WTC11 (cell line): Measurements from ENCODE around the gene TBX2. TPM values are rescaled to one million over a fixed set of nuclear protein-coding genes. Genes with fewer than 3 reads are reported as not detected.
A peak's percentile ranks its signal among the peaks of the same experiment; 100 is the strongest.

ENCODE experiments used
- ATAC-seq: fragments of 200-7000 bp; cut with Tn5 transposase; 2 replicates; pipeline ENCODE4 v1.10.0; 2021; ENCODE audit warnings: mild to moderate bottlenecking, moderate library complexity
- CTCF ChIA-PET: fragments of 300-600 bp; sonication (Branson Sonifier 250); formaldehyde crosslinking; loops from one replicate; lab custom pipeline; 2021; ENCODE audit warnings: antibody characterized with exemption; lab: Charles Lee
- POLR2A ChIA-PET: fragments of 350-600 bp; sonication (Branson Sonifier 250); formaldehyde crosslinking; loops from one replicate; lab custom pipeline; 2021; ENCODE audit warnings: antibody characterized with exemption; lab: Charles Lee
- DNase-seq: peaks from one replicate; pipeline ENCODE4 v3.0.0; 2021; ENCODE audit warnings: low spot score
- H3K27ac Mint-ChIP-seq: 2 replicates; pipeline ENCODE4 v1.8.0; 2021; ENCODE audit warnings: mixed read lengths
- H3K27me3 Mint-ChIP-seq: 2 replicates; pipeline ENCODE4 v1.8.0; 2021; ENCODE audit warnings: low read depth, mild to moderate bottlenecking, moderate library complexity, mixed read lengths
- H3K36me3 Mint-ChIP-seq: 2 replicates; pipeline ENCODE4 v1.8.0; 2021; ENCODE audit warnings: mixed read lengths
- H3K4me1 Mint-ChIP-seq: 2 replicates; pipeline ENCODE4 v1.8.0; 2022; ENCODE audit warnings: mixed read lengths
- H3K4me3 Mint-ChIP-seq: 2 replicates; pipeline ENCODE4 v1.8.0; 2021; ENCODE audit warnings: mild to moderate bottlenecking, moderate library complexity, mixed read lengths
- H3K9me3 Mint-ChIP-seq: 2 replicates; pipeline ENCODE4 v1.8.0; 2021; ENCODE audit warnings: mixed read lengths
- CREM ChIP-seq: sonication (generic); formaldehyde crosslinking; IDR thresholded peaks from 2 replicates; pipeline ENCODE4 v1.8.1; 2022; ENCODE audit warnings: mild to moderate bottlenecking, missing genetic modification reagents, moderate library complexity
- CTCF ChIP-seq: fragments of 200-600 bp; IDR thresholded peaks from 2 replicates; pipeline ENCODE4 v1.8.0; 2022; ENCODE audit warnings: antibody characterized with exemption
- FOXK1 ChIP-seq: sonication (generic); formaldehyde crosslinking; IDR thresholded peaks from 2 replicates; pipeline ENCODE4 v1.8.0; 2022; ENCODE audit warnings: mild to moderate bottlenecking, moderate library complexity, missing genetic modification reagents
- KAT7 ChIP-seq: sonication (generic); formaldehyde crosslinking; IDR thresholded peaks from 2 replicates; pipeline ENCODE4 v1.8.1; 2023; ENCODE audit warnings: missing genetic modification reagents, mild to moderate bottlenecking, borderline replicate concordance
- NR2C2 ChIP-seq: sonication (generic); formaldehyde crosslinking; IDR thresholded peaks from 2 replicates; pipeline ENCODE4 v1.8.0; 2022; ENCODE audit warnings: mild to moderate bottlenecking, missing genetic modification reagents
- PREB ChIP-seq: sonication (generic); formaldehyde crosslinking; IDR thresholded peaks from 2 replicates; pipeline ENCODE4 v1.8.1; 2022; ENCODE audit warnings: mild to moderate bottlenecking, missing genetic modification reagents, moderate library complexity, borderline replicate concordance
- SMAD4 ChIP-seq: sonication (generic); formaldehyde crosslinking; IDR thresholded peaks from 2 replicates; pipeline ENCODE4 v1.8.0; 2022; ENCODE audit warnings: mild to moderate bottlenecking, missing genetic modification reagents
- SOX15 ChIP-seq: fragments of 250-450 bp; sonication (Bioruptor Pico); IDR thresholded peaks from 2 replicates; pipeline ENCODE4 v1.9.0; 2021; ENCODE audit warnings: mild to moderate bottlenecking
- SP1 ChIP-seq: sonication (generic); formaldehyde crosslinking; conservative IDR thresholded peaks from 2 replicates; pipeline ENCODE4 v1.8.1; 2022; ENCODE audit warnings: missing genetic modification reagents
- TEAD1 ChIP-seq: sonication (generic); formaldehyde crosslinking; IDR thresholded peaks from 2 replicates; pipeline ENCODE4 v1.8.0; 2022; ENCODE audit warnings: mild to moderate bottlenecking, missing genetic modification reagents
- USF1 ChIP-seq: sonication (generic); formaldehyde crosslinking; IDR thresholded peaks from 2 replicates; pipeline ENCODE4 v1.8.0; 2022; ENCODE audit warnings: mild to moderate bottlenecking, missing genetic modification reagents
- ZNF138 ChIP-seq: sonication (generic); formaldehyde crosslinking; conservative IDR thresholded peaks from 2 replicates; pipeline ENCODE4 v1.8.1; 2022; ENCODE audit warnings: mild to moderate bottlenecking, moderate library complexity, missing genetic modification reagents
- ZNF232 ChIP-seq: sonication (generic); formaldehyde crosslinking; IDR thresholded peaks from 2 replicates; pipeline ENCODE4 v1.8.0; 2022; ENCODE audit warnings: mild to moderate bottlenecking, missing genetic modification reagents
- ZNF317 ChIP-seq: sonication (generic); formaldehyde crosslinking; IDR thresholded peaks from 2 replicates; pipeline ENCODE4 v1.8.1; 2023; ENCODE audit warnings: low read depth, mild to moderate bottlenecking, moderate library complexity, missing genetic modification reagents, borderline replicate concordance
- ZNF423 ChIP-seq: fragments of 250-450 bp; sonication (Bioruptor Pico); IDR thresholded peaks from 2 replicates; pipeline ENCODE4 v2.1.2; 2022; ENCODE audit warnings: mild to moderate bottlenecking, moderate library complexity
- ZNF671 ChIP-seq: fragments of 250-450 bp; sonication (Bioruptor Pico); IDR thresholded peaks from 2 replicates; pipeline ENCODE4 v1.8.0; 2021; ENCODE audit warnings: mild to moderate bottlenecking
- total RNA-seq: library from RNA; stranded (reverse); gene quantifications from 3 replicates; pipeline ENCODE4 v1.2.3, GENCODE V29; 2021
- TF ChIP-seq, protein P1 (sequence below): sonication (generic); formaldehyde crosslinking; IDR thresholded peaks from 2 replicates; pipeline ENCODE4 v1.8.1; 2023; ENCODE audit warnings: mild to moderate bottlenecking, missing genetic modification reagents, moderate library complexity
- TF ChIP-seq, protein P2 (sequence below): sonication (generic); formaldehyde crosslinking; IDR thresholded peaks from 2 replicates; pipeline ENCODE4 v1.8.1; 2023; ENCODE audit warnings: mild to moderate bottlenecking, missing genetic modification reagents, moderate library complexity
- TF ChIP-seq, protein P3 (sequence below): sonication (generic); formaldehyde crosslinking; conservative IDR thresholded peaks from 2 replicates; pipeline ENCODE4 v1.8.1; 2022; ENCODE audit warnings: mild to moderate bottlenecking, missing genetic modification reagents
- TF ChIP-seq, protein P4 (sequence below): sonication (generic); formaldehyde crosslinking; IDR thresholded peaks from 2 replicates; pipeline ENCODE4 v1.8.1; 2022; ENCODE audit warnings: low read depth, missing genetic modification reagents, borderline replicate concordance

Gene TBX2
- total RNA-seq, 1 experiment from 2014 or later, result 0.09 TPM

- H3K27me3 Mint-ChIP-seq, result no peaks in the 10 kb centered on the region; the same call in 1 of the 2 replicates
- TF ChIP-seq ZNF138 (no peak), SP1 (CRISPR knock-in tag) (no peak), CTCF (no peak), ZNF671 (CRISPR knock-in tag) (no peak), SOX15 (CRISPR knock-in tag) (no peak), ZNF317 (CRISPR knock-in tag) (no peak), CREM (CRISPR knock-in tag) (no peak), ZNF423 (CRISPR knock-in tag) (no peak), FOXK1 (CRISPR knock-in tag) (no peak)
- TF ChIP-seq, protein P1, sequence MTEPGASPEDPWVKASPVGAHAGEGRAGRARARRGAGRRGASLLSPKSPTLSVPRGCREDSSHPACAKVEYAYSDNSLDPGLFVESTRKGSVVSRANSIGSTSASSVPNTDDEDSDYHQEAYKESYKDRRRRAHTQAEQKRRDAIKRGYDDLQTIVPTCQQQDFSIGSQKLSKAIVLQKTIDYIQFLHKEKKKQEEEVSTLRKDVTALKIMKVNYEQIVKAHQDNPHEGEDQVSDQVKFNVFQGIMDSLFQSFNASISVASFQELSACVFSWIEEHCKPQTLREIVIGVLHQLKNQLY (CRISPR knock-in tag), result no peak
- CTCF ChIA-PET, result no interaction called here
- ATAC-seq (no peak), DNase-seq (no peak)
- H3K4me3 Mint-ChIP-seq, result no peak overlapping the region
- no peaks in the 10 kb centered on the region for H3K9me3 Mint-ChIP-seq
- peaks cover 9% of the 10 kb centered on the region; the same call in 1 of the 2 replicates for H3K4me1 Mint-ChIP-seq
- H3K27ac Mint-ChIP-seq, result no peak overlapping the region
- POLR2A ChIA-PET, result no interaction called here
- no peaks in the 10 kb centered on the region for H3K36me3 Mint-ChIP-seq
Measured at GRCh38 chr17:61384354-61384691, 15.3 kb upstream of the TBX2 start.

DNA sequence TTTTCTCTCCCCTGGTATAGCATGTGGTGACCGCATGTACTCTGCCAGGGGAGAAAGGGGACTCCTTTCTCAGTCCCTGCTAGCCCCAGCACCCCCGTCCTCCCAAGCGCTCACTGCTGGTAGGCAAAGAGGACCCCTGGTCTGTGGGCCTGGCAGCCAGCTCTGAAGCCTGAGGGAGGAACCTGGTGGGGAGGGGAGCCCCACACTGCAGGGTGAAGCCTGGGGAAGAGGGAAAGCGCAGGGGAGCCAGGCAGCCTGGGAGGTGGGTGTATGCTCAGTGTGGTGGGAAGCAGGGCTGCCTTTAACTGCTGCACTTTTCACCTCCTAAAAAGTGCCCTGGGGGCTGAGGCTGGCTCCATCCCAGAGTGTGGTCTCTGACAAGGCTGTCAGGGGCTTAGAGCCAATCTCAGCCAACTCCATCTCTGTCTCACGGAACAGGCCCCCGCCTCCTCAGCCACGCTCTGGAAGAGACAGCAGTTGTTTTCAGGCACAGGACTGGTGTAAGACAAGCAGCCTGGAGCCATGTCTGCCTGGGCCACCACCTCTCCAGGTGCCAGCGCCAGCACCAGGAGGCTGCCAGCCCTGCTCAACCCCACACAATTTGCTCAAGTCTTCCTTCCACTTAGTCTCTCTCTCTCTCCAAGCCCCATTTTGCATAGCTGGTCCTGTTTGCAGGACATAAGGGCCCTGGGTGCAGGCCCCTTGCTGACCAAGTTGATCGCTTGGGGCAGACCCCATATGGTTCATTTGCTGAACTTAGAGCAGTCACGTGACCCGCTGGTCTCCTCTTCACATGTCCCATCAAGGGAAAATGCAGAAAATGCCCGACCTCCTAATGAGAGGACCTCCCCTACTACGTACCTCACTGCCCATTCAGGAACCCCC lies 14.7 kb upstream of the TBX2 start:
- Mint-ChIP-seq H3K4me1 (peaks cover 9% of the 10 kb centered on the region; the same call in 1 of the 2 replicates), H3K36me3 (no peaks in the 10 kb centered on the region), H3K27ac (0 out of 2 replicates have a peak overlapping the region, but pooled peaks have one; percentile 68), H3K27me3 (no peaks in the 10 kb centered on the region; the same call in 1 of the 2 replicates), H3K9me3 (no peaks in the 10 kb centered on the region), H3K4me3 (no peak overlapping the region)
- CTCF ChIA-PET, result no interaction called here
- TF ChIP-seq USF1 (CRISPR knock-in tag), result 0 out of 2 replicates have a peak, but pooled peaks have one; percentile 16
- no peak for TF ChIP-seq SMAD4
- TF ChIP-seq, protein P2, sequence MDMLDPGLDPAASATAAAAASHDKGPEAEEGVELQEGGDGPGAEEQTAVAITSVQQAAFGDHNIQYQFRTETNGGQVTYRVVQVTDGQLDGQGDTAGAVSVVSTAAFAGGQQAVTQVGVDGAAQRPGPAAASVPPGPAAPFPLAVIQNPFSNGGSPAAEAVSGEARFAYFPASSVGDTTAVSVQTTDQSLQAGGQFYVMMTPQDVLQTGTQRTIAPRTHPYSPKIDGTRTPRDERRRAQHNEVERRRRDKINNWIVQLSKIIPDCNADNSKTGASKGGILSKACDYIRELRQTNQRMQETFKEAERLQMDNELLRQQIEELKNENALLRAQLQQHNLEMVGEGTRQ (CRISPR knock-in tag), result peak; percentile 43; the same call in 1 of the 2 replicates
- DNase-seq (no peak), ATAC-seq (no peak)
- POLR2A ChIA-PET, result no interaction called here

GRCh38 chr17:61385577-61386236 lies 13.9 kb upstream of the TBX2 start:
- ChIA-PET POLR2A (interaction anchor here (0.6 kb wide), 1 partner anchor 387 kb away, joined by 3 read pairs; no protein-coding TSS in a partner anchor), CTCF (interaction anchor here (0.7 kb wide), 1 partner anchor 26 kb away, joined by 4 read pairs; no protein-coding TSS in a partner anchor)
- no peak for DNase-seq
- Mint-ChIP-seq H3K27ac (no peak overlapping the region), H3K9me3 (no peaks in the 10 kb centered on the region), H3K4me1 (peaks cover 9% of the 10 kb centered on the region; the same call in 1 of the 2 replicates), H3K36me3 (no peaks in the 10 kb centered on the region), H3K27me3 (no peaks in the 10 kb centered on the region; the same call in 1 of the 2 replicates), H3K4me3 (no peak overlapping the region)
- ATAC-seq, result no peak
- TF ChIP-seq NR2C2 (CRISPR knock-in tag) (no peak), SOX15 (CRISPR knock-in tag) (no peak), TEAD1 (no peak), KAT7 (no peak), PREB (CRISPR knock-in tag) (no peak), ZNF232 (CRISPR knock-in tag) (no peak)
- TF ChIP-seq, protein P3, sequence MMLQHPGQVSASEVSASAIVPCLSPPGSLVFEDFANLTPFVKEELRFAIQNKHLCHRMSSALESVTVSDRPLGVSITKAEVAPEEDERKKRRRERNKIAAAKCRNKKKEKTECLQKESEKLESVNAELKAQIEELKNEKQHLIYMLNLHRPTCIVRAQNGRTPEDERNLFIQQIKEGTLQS (CRISPR knock-in tag), result no peak
- TF ChIP-seq, protein P4, sequence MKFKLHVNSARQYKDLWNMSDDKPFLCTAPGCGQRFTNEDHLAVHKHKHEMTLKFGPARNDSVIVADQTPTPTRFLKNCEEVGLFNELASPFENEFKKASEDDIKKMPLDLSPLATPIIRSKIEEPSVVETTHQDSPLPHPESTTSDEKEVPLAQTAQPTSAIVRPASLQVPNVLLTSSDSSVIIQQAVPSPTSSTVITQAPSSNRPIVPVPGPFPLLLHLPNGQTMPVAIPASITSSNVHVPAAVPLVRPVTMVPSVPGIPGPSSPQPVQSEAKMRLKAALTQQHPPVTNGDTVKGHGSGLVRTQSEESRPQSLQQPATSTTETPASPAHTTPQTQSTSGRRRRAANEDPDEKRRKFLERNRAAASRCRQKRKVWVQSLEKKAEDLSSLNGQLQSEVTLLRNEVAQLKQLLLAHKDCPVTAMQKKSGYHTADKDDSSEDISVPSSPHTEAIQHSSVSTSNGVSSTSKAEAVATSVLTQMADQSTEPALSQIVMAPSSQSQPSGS, result no peak
